ENCODE data around the gene CPPED1. TPM values are rescaled to one million over a fixed set of nuclear protein-coding genes. Genes with fewer than 3 reads are reported as not detected.
"Not testable (repeated sequence)": the region's sequence is repeated elsewhere in the genome, so short reads cannot be mapped to it uniquely, and the experiment has no call there.

The CPPED1 gene
- total RNA-seq, 1 experiment from 2014 or later = 7.7 TPM

DNA sequence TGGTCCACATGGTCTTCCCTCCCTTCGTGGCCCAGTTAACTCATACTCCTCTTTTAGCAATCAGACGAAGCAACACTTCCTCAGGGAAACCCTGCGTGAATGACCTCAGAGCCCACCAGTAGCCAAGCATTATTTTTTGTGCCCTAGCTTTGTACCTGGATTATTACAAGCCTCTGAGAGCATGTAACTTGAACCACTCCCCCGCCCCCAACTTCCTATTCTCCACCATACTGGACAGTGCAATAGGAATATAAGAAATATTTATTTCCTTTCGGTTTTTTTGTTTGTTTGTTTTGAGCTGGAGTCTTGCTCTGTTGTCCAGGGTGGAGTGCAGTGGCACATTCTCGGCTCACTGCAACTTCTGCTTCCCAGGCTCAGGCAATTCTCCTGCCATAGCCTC is 2.9 kb downstream of the CPPED1 start:
- no peak for ATAC-seq
- H3K27me3 ChIP-seq (ENCODE audit: low read length) = no peaks in the 10 kb centered on the region
- TF ChIP-seq CTCF (conservative IDR thresholded peaks at IDR 0.05; ENCODE audit: low read depth, low read length) = no peak
- TF ChIP-seq EZH2phosphoT487 (IDR thresholded peaks at IDR 0.05; ENCODE audit: borderline replicate concordance, low read length) = no peak
- no peak for TF ChIP-seq EZH2 (IDR thresholded peaks at IDR 0.05; ENCODE audit: low read length, unreplicated experiment)
- H3K4me2 ChIP-seq (ENCODE audit: low read length) = no peak overlapping the region
- peaks cover 7% of the 10 kb centered on the region; the same call in 1 of the 2 replicates for H3K4me1 ChIP-seq (ENCODE audit: insufficient read depth, low read length)
- H3K79me2 ChIP-seq (ENCODE audit: low read length) = peaks cover 9% of the 10 kb centered on the region
- DNase-seq = no peak
- intact Hi-C loops (cut with micrococcal nuclease) = no loop called here
- no peak overlapping the region for H3K4me3 ChIP-seq (ENCODE audit: low read length)
- no peaks in the 10 kb centered on the region for H3K9me3 ChIP-seq (ENCODE audit: low read length)
- H3K36me3 ChIP-seq (ENCODE audit: low read depth, low read length) = no peaks in the 10 kb centered on the region
- no peak overlapping the region for H2AFZ ChIP-seq (ENCODE audit: low read length)
- H3F3A ChIP-seq (ENCODE audit: low read length, unreplicated experiment) = no peaks in the 10 kb centered on the region
- no peaks in the 10 kb centered on the region for H3K9me2 ChIP-seq (replicated peaks; ENCODE audit: low read length)
- H4K20me1 ChIP-seq (ENCODE audit: low read length) = no peaks in the 10 kb centered on the region
- H3K27ac ChIP-seq (ENCODE audit: low read length) = no peak overlapping the region
- H3K9ac ChIP-seq (ENCODE audit: low read length) = no peak overlapping the region
- ChIA-PET POLR2A (ENCODE audit: unreplicated experiment) (no interaction called here), CTCF (no interaction called here)
- no TSS peak for BruUV-seq (replicated peaks)

GRCh38 chr16:12799996-12800395 is 3.7 kb downstream of the CPPED1 start:
- H2AFZ ChIP-seq (ENCODE audit: low read length); BruUV-seq (replicated peaks); H3K4me2 ChIP-seq (ENCODE audit: low read length); ATAC-seq; H3K9me2 ChIP-seq (replicated peaks; ENCODE audit: low read length); H3K9me3 ChIP-seq (ENCODE audit: low read length); DNase-seq; H4K20me1 ChIP-seq (ENCODE audit: low read length); H3K27me3 ChIP-seq (ENCODE audit: low read length); H3K27ac ChIP-seq (ENCODE audit: low read length); H3K4me1 ChIP-seq (ENCODE audit: insufficient read depth, low read length); intact Hi-C loops (cut with micrococcal nuclease); H3F3A ChIP-seq (ENCODE audit: low read length, unreplicated experiment); POLR2A ChIA-PET (ENCODE audit: unreplicated experiment); H3K79me2 ChIP-seq (ENCODE audit: low read length); H3K4me3 ChIP-seq (ENCODE audit: low read length); H3K36me3 ChIP-seq (ENCODE audit: low read depth, low read length); CTCF ChIA-PET; H3K9ac ChIP-seq (ENCODE audit: low read length): not testable (repeated sequence)

- Histone ChIP-seq H3K4me3 (ENCODE audit: low read length) (no peak overlapping the region), H3K9ac (ENCODE audit: low read length) (no peak overlapping the region), H3K36me3 (ENCODE audit: low read depth, low read length) (no peaks in the 10 kb centered on the region), H3K9me2 (replicated peaks; ENCODE audit: low read length) (no peaks in the 10 kb centered on the region), H3K9me3 (ENCODE audit: low read length) (no peaks in the 10 kb centered on the region), H3K79me2 (ENCODE audit: low read length) (peaks cover 9% of the 10 kb centered on the region), H3K27ac (ENCODE audit: low read length) (no peak overlapping the region), H3K27me3 (ENCODE audit: low read length) (no peaks in the 10 kb centered on the region), H3K4me1 (ENCODE audit: insufficient read depth, low read length) (peaks cover 7% of the 10 kb centered on the region; the same call in 1 of the 2 replicates), H3K4me2 (ENCODE audit: low read length) (no peak overlapping the region), H3F3A (ENCODE audit: low read length, unreplicated experiment) (no peaks in the 10 kb centered on the region), H4K20me1 (ENCODE audit: low read length) (no peaks in the 10 kb centered on the region), H2AFZ (ENCODE audit: low read length) (no peak overlapping the region)
- DNase-seq (no peak), ATAC-seq (no peak)
- TF ChIP-seq EZH2phosphoT487 (IDR thresholded peaks at IDR 0.05; ENCODE audit: borderline replicate concordance, low read length) (no peak), EZH2 (IDR thresholded peaks at IDR 0.05; ENCODE audit: low read length, unreplicated experiment) (no peak), CTCF (conservative IDR thresholded peaks at IDR 0.05; ENCODE audit: low read depth, low read length) (no peak)
- POLR2A ChIA-PET (ENCODE audit: unreplicated experiment) = no interaction called here
- intact Hi-C loops (cut with micrococcal nuclease) = no loop called here
- no TSS peak for BruUV-seq (replicated peaks)
- CTCF ChIA-PET = no interaction called here
Observed at GRCh38 chr16:12798846-12799245, 4.8 kb downstream of the CPPED1 start.
